Fibroblast of skin of left quadriceps (primary cell): ENCODE data around the gene DCAF7.

ENCODE experiments used
- DNase-seq, 2 experiments: peaks; one replicate each; pipeline ENCODE4 v3.0.0-alpha.2; 2013; ENCODE audit warnings: low read depth in 2 of 2

DCAF7 gene

DNA sequence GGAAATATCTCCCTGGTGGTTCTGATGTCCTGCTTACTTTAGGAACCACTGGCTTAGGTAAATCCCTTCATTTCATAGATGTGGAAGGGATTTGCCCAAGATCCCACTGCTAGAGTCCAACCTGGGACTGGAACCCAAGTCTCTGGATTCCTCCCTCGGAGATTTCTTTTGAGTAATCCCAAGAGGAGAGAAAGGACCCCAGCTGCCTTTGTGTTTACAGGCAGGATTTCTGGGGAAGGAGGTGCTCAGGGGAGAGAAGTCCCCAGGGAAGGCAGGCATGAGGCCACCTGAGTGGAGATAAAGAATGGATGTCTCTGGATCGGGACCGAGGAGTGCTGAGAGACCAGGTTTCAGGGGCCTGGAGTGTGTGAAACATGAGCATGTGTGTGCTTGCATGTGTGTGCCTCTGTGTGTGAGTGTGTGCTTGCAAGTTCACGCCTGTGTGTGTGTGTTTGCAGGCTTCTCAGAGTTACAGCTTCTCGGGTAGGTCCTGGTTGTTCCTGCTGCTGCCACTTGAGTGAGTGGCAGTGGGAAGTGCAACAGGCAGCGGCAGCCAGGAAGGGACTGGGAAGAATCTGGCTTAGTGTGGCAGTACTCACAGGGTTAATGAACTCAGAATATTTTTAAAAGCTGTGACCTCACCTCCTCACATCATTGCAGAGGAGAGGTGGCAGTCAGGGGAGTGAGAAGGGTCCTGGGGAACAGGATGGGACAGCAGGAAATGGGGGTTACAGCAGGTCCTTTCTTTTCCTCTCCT is 24.9 kb upstream of the DCAF7 start:
- DNase-seq, result no peak

- no peak for DNase-seq
Measured at GRCh38 chr17:63526861-63527260, 23.4 kb upstream of the DCAF7 start.

DNA sequence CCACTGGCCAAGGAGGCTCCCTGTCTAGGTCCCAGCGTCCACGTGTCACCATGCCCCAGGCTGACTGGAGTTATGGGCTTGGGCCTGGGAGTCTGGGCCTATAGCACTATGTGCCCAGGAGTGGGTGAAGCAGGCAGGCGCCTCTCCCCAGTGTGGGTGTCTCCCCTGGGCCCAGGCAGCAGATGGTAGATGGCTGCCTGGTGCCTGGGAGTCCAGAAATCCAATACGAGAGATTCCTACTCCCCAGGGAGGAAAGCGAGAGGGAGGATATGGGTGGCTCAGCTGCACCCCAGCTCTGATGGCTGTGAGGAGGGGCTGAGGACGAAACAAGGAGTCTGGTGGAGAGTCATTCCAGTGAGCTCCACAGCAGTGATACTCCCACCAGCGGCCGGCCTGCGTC is 22.1 kb upstream of the DCAF7 start:
- no peak for DNase-seq

- no peak for DNase-seq
Measured at GRCh38 chr17:63529711-63530556, 20.3 kb upstream of the DCAF7 start.

- no peak for DNase-seq
Measured at GRCh38 chr17:63530557-63531021, 19.7 kb upstream of the DCAF7 start.

GRCh38 chr17:63531022-63531965 is 19.0 kb upstream of the DCAF7 start:
- DNase-seq, result no peak

- DNase-seq, result no peak
Measured at GRCh38 chr17:63533433-63534077, 16.7 kb upstream of the DCAF7 start.

- DNase-seq, result no peak
Measured at GRCh38 chr17:63534078-63534570, 16.2 kb upstream of the DCAF7 start.

DNA sequence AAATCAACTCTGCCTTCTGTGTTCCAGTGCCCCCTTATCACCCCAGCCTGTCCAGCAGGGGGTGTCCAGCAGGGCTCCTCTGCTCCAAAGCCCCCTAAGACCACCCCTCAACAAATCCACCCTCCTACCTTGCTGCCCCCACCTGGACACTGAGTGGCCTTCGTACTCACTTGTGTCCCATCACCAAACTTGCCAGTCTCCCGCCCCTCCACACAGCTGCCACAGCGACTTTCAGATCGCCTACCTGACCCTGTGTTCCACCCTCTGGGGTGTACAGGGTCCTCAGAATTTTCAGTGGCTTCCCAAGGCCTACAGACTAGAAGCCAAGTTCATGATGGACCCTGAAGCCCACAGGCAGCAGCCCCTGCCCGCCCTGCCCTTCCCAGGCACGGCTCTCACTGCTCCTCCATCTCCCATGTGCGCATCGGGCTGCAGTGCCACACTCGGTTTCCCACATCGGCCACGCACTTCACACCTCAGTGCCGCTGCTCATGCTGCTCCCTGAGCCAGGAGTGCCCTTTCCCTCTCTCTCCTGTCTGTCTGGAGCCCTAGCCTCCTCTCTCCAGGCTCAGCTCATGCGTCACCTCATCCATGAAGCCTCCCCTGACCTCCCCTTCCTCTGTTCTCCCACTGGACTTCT is 15.3 kb upstream of the DCAF7 start:
- DNase-seq, result no peak

DNA sequence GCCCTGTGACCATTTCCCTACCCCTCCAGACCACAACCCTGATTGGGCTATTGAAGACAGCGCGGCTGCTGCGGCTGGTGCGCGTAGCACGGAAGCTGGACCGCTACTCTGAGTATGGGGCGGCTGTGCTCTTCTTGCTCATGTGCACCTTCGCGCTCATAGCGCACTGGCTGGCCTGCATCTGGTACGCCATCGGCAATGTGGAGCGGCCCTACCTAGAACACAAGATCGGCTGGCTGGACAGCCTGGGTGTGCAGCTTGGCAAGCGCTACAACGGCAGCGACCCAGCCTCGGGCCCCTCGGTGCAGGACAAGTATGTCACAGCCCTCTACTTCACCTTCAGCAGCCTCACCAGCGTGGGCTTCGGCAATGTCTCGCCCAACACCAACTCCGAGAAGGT is 14.6 kb upstream of the DCAF7 start:
- no peak for DNase-seq

- DNase-seq, result no peak
Measured at GRCh38 chr17:63537001-63537400, 13.3 kb upstream of the DCAF7 start.

DNA sequence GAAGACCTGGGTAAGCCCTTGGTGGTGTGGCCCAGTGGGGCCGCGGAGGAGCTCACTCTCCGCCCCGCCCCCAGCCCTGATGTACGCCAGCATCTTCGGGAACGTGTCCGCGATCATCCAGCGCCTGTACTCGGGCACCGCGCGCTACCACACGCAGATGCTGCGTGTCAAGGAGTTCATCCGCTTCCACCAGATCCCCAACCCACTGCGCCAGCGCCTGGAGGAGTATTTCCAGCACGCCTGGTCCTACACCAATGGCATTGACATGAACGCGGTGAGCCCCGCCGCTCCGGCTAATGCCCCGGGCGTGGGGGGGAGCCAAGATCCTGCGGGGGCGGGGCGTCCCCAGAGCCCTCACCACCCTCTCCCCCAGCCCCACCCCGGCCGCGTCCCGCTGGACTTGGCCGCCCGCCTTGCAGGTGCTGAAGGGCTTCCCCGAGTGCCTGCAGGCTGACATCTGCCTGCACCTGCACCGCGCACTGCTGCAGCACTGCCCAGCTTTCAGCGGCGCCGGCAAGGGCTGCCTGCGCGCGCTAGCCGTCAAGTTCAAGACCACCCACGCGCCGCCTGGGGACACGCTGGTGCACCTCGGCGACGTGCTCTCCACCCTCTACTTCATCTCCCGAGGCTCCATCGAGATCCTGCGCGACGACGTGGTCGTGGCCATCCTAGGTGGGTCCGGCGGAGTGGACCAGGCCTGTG is 12.1 kb upstream of the DCAF7 start:
- no peak for DNase-seq

DNA sequence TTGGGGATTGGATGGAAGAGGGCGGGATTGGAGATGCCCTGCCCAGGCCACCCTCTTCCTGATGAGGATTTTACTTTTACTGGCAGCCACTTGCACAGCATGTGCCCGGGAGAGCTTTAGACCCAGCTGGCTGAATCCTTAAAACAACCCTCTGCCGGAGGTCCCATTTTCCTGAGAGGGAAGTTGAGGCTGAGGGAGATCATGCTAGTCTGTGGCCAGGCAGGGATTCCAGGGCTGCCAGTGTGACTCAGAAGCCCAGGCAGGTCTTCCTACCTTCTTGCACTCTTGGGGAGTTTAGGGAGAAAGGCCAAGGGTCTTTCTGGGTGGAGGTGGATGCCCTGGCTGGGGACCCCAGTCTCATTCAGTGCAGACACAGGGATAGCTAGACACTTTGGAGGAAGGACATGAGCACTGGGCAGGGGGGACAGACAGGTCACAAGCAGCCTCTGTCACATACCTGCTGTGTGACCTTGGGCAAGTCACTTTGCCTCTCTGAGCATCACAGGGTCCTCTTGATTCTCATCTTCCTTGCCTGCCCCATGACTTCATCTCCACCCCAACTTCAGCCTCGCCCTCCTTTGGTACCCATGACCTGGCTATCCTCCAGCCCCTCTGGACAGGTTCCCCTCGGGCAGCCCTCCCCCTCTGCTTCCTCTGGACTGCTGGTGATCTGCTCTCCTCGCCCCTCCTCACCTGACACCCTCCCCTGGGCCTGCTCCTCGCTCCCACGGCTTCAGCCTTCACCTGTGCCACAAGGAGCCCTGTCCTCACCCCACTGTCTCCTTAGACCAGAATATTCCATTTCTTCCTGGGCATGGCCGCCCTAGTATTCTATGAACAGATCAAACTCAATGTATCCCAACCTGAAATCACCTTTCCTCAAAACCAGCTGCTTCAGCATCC is 11.3 kb upstream of the DCAF7 start:
- no peak for DNase-seq

DNA sequence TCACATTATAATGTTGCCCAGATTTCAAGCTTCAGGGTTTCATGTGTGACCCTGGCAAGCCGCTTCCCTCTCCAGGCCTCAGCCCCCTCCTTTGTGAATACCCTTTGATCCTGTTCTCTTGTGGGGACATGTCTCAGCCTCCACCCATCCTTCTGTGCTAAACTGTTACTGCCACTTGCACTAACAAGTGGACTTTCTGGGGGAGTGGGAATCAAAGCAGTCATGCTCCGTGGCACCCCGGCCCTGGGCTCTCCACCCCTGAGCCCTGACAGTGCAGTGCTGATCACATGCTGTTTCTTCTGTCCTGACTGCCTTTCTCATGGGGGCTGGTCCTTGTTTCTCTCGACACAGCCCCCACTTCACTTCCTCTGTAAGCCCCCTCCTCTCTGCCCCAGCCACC is 9.7 kb upstream of the DCAF7 start:
- DNase-seq, result no peak

- no peak for DNase-seq
Measured at GRCh38 chr17:63542218-63542545, 8.1 kb upstream of the DCAF7 start.

DNA sequence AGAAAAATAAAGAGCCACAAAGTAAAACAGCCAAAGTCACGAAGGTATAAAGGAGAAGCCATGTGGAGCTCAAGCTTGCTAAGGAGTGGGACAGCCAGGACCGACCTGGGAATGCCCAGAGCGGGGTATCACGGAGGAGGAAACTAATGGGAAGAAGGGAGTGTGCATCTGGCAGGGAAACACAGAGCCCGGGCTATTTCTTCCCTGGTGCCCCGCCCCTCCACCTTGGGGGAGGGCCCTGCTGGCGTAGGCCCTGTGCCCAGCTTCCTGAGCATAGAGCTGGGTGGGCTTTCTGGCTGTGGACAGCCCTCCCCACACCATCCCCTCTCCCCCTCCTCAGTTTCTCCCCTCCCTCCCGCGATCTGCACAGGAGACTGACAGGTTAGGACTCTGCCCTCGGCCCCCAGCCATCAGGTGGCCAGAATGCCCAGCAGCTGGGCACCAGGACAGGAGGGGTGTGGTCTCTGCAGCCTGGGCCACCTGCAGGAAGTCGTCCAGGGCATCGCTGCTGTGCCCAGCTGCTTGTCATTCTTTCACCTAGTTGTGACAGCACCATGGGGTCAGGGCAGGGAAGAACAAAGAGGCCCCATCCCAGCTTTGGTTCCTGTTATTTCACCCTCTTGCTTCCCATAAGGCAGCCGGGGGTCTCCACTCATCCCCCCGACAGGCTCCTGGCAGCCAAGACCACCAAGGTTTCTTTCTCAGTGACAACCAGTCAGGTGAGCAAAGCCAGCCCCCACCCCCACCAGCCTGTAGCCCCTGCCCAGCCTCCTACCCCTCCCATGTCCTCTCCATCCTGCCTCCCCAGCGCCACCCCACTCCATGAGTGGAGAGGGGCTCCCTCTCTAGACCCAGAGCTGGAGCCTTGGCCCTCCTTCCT is 7.1 kb upstream of the DCAF7 start:
- DNase-seq, result no peak

DNA sequence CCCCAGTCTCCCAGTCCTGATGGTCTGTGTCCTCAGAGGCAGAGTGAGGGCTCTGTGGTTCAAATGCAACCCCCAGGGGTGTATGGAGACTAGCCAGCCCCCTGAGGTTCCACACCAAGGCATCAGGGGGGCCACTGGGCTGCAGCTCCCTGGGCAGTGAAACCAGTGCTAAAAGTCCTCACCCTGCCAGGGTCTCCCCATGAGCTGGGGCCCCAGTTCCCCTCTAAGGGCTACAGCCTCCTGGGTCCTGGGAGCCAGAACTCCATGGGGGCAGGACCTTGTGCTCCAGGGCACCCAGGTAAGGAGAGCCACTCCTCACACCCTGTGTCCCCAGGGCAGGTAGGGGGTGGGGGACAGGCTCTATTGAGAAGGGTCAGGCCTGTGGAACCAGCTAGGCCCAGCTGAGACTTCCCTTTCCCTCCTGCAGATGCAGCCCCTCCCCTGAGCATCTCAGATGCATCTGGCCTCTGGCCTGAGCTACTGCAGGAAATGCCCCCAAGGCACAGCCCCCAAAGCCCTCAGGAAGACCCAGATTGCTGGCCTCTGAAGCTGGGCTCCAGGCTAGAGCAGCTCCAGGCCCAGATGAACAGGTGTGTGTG is 6.4 kb upstream of the DCAF7 start:
- DNase-seq, result no peak
